NCI-H2171 (cell line): ENCODE results near the gene DCHS1.
"Not testable (repeated sequence)": the region's sequence is repeated elsewhere in the genome, so short reads cannot be mapped to it uniquely, and the experiment has no call there.

Experiments
- DNase-seq: peaks from one replicate; lab custom pipeline; 2025; lab: John Stamatoyannopoulos, UW

The DCHS1 gene

GRCh38 chr11:6655790-6656583 is at the start of gene DCHS1:
TSS of gene DCHS1 (minus strand) at chr11:6655809. CDS start at chr11:6641613, 14,196 bp downstream.
- DNase-seq: no peak

- no peak for DNase-seq
Measured at GRCh38 chr11:6703247-6704063, 47.8 kb upstream of the DCHS1 start.

- DNase-seq: not testable (repeated sequence)
Measured at GRCh38 chr11:6701955-6702354, 46.3 kb upstream of the DCHS1 start.

GRCh38 chr11:6695377-6695776 is 39.8 kb upstream of the DCHS1 start:
- no peak for DNase-seq

- DNase-seq: no peak
Measured at GRCh38 chr11:6694229-6694535, 38.6 kb upstream of the DCHS1 start.

GRCh38 chr11:6693342-6694228 is 38.0 kb upstream of the DCHS1 start:
- DNase-seq: no peak

- no peak for DNase-seq
Measured at GRCh38 chr11:6692128-6692527, 36.5 kb upstream of the DCHS1 start.

- DNase-seq: not testable (repeated sequence)
Measured at GRCh38 chr11:6690431-6691132, 35.0 kb upstream of the DCHS1 start.

- DNase-seq: no peak
Measured at GRCh38 chr11:6687876-6688275, 32.3 kb upstream of the DCHS1 start.

GRCh38 chr11:6686006-6686405 is 30.4 kb upstream of the DCHS1 start:
- DNase-seq: no peak

GRCh38 chr11:6684068-6684467 is 28.5 kb upstream of the DCHS1 start:
- DNase-seq: not testable (repeated sequence)

- peak; percentile 88 for DNase-seq
Measured at GRCh38 chr11:6682936-6683861, 27.6 kb upstream of the DCHS1 start, which contains the start of gene MRPL17. TSS of gene MRPL17 (minus strand) at chr11:6683340. CDS start at chr11:6683296, 44 bp downstream.

- DNase-seq: no peak
Measured at GRCh38 chr11:6682591-6682935, 27.0 kb upstream of the DCHS1 start.

- DNase-seq: no peak
Measured at GRCh38 chr11:6681949-6682348, 26.3 kb upstream of the DCHS1 start.

- DNase-seq: no peak
Measured at GRCh38 chr11:6681505-6681904, 25.9 kb upstream of the DCHS1 start.

- no peak for DNase-seq
Measured at GRCh38 chr11:6677018-6677417, 21.4 kb upstream of the DCHS1 start.

GRCh38 chr11:6674862-6675261 is 19.3 kb upstream of the DCHS1 start:
- DNase-seq: no peak

GRCh38 chr11:6674219-6674597 is 18.6 kb upstream of the DCHS1 start:
- DNase-seq: no peak

- no peak for DNase-seq
Measured at GRCh38 chr11:6673523-6674218, 18.1 kb upstream of the DCHS1 start.

GRCh38 chr11:6671991-6672390 is 16.4 kb upstream of the DCHS1 start:
- no peak for DNase-seq
